Medulla oblongata (tissue), 1 donor: ENCODE data around the gene MAP2K4.
"Not testable (repeated sequence)": the region's sequence is repeated elsewhere in the genome, so short reads cannot be mapped to it uniquely, and the experiment has no call there.

Source experiments
- DNase-seq: peaks from one replicate; pipeline ENCODE4 v3.0.0-alpha.2; 2015; ENCODE audit errors: extremely low spot score

Gene MAP2K4

DNA sequence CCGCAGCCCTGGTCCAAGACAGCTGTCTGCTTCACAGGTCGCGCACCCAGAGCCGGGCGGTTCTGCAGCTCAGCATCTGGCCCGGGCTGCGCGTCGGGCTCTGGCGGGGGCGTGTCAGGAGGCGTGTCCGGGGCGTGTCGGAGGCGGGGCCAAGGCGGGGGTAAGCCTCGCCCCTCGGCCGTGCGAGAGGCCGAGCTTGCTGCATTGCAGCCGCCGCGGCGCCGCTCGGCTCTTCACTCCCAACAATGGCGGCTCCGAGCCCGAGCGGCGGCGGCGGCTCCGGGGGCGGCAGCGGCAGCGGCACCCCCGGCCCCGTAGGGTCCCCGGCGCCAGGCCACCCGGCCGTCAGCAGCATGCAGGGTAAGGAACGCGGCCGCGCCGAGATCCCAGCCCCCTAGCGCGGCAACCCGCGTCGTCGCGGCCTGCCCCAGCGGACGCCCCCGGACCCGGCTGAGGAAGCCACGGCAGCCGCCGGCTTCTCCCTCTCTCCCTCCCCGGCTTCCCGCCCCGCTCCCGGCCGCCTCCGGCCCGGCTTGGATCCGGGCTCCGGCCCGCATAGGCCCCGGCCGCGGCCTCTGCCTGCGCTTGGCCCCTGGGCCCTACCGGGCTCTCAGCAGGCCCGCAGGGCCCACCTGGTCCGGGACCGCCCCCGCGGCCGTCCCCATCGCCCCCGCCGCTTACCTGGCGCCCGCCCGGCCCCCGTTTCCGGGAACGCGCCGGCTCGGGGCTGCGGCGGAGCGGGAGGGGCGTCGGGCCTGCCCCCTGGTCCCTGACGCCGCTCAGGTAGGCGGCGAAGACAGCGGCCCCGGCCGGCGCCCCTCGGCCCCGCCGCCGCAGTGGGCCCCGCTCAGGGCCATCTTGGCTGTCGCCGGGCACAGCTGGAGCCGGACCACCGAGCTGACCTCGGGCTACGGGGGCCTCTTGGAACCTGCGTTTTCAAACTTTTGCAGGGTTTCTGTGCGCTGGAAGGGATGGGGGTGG lies at the start of gene MAP2K4:
Gene MAP2K4 (plus strand): TSS at position 236 of the 981 bp plus-strand sequence. CDS start 10 bp downstream, at position 246.
- peak; percentile 93 for DNase-seq

DNA sequence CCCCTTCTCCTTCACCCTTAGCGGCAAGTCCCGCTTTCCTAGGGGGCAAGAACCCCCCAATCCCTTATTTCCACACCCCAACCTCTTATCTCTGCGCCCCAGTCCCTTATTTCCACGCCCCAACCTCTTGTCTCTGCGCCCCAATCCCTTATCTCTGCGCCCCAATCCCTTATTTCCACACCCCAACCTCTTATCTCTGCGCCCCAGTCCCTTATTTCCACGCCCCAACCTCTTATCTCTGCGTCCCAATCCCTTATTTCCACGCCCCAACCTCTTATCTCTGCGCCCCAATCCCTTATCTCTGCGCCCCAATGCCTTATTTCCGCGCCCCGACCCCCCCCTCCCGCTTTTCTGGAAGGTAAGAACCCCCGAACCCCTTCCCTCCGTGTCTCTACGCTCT lies 47.9 kb upstream of the MAP2K4 start:
- DNase-seq, result not testable (repeated sequence)

DNA sequence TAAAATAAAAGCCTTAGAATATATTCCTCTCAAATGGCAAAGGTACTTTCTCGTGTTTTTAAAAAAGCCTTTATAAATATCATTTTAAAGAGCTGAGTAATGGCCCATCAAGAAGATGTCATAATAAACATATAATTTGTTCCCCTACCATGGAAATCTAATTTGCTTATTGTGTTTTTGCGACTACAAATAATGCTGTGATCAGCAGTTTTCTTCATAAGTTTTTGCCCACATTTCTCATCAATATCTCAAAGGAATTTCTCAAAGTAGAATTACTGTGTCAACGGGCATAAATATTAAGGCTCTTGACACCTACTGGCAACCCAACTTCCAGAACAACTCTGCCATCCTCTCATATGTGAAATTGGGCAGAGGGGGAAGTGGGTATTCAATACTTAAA lies 40.9 kb upstream of the MAP2K4 start:
- no peak for DNase-seq

DNA sequence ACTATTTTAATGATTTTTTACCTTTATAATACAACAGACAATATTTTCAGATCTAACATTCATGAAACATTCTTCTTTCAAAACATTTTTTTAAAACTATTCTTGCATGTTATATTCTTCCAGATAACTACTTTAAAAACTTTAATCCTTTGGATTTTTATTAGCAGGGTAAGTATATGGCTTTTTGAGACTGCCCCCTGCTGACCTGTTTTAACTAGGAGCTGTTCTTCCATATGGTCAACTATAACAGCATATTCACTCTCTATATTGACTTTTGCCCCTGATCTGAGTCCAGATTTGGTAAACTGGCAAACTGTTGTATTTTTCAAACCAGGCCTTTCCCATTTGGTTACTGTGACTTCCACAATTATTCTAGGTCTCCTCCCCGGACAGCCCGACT lies 39.9 kb upstream of the MAP2K4 start:
- no peak for DNase-seq

DNA sequence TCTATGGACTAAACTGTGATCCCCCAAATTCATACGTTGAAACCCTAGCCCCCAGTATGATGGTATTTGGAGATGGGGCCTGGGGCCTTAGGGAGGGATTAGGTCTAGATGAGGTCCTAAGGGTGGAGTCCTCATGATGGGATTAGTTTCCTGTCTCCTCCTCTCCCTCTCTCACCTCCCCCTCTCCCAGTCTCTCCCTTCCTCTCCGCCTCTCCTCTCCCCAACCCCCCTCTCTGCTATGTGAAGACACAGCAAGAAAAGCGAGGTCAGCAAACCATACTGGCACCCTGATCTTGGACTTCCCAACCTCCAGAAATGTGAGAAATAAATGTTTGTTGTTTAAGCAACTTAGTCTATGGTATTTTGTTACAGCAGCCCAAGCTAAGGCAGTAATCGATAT lies 38.8 kb upstream of the MAP2K4 start:
- no peak for DNase-seq

DNA sequence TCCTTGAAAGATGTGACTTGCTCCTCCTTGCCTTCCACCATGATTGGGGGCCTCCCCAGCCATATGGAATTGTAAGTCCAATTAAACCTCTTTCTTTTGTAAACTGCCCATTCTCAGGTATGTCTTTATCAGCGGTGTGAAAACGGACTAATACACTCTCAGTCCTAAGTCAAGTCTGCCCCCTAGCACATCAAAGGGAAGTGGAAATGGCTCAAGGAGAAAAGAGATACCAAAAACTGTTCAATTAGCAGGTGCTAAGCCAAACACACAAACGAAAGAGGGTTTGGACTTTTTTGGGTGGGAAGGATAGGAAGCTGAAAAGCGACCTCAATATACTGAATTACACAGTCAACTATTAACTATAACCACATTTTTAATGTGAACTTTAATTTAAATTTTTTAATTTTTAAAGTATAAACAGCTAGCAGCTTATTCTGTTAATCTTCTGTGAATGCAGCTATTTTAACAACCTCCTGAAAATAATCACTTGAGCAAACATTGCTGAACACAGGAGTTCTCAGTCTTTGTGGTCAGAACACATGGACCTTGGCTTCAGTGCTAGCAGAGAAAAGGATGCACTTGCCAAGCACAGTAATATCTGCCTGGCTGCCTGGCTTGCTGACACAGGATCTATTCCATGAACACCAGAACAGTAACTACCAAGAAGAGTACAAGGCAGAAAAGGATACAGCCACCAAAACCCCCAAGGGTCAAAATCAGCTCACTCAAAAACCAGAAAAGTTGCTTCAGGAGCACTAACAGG lies 34.3 kb upstream of the MAP2K4 start:
- peak; percentile 31 for DNase-seq

DNA sequence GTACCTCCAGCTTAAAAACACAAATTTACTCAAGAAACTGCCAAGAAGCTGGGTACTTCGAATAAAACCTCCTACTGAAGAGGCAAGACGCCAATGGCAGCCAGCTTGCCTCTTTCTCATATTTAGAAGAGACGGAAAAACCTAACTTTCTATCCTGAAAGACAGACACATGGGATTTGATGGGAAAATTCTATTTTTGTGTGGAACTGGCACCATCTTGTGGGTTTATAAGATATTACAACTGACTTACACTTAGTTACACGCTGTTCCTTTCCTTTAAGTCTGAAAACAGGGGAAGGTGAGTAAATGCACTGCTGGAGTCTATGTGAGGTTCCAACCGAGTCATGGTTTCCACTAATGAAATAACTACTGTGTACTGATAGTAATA lies 33.7 kb upstream of the MAP2K4 start:
- peak; percentile 70 for DNase-seq

DNA sequence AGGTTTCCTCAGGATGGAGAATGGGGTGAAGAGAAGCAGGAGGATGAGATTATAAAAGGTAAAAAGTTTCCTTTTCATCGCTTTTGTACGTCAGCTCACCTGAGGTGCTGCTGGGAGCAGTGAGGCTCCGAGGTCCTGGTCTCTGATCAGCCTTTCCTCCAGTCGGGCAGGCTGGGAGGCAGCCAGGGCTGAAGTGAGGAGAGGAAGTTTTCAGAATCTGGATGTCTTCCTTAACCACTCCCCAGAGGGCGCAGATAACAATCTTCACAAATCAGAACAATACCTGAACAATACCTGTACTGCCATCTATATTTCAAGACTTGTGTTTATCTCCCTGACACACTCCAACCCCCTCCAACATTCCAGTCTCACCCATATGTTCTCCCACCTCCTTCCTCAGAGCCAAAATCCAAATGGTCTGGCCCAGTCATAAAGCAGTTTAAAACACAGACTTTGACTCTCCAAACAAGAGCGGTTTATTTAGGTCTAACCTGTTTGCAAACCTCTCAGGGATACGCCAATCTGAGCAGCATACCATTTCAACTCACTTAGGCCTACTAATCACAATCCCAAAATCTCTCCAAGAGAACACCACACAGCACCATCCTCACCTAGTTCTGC lies 30.2 kb upstream of the MAP2K4 start:
- DNase-seq, result no peak

DNA sequence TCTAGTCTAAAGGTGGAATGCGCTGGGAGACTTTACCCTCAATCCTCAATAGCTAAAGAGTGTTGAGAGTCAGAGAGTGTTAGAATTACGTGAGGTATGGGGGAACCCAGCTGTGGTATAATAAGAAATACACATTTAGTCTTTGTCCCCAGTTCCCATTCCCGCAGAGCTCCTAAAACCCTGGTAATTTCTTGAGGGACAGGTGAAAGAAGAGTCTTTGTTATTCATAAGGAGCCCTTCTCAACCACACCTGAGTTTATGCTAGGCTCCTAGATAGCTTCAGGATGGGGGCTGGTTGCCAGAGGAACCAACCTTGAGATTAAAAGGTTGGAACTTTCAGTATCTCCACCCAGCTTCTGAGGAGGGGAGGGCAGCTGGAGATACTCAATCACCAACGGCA lies 29.2 kb upstream of the MAP2K4 start:
- DNase-seq, result no peak

DNA sequence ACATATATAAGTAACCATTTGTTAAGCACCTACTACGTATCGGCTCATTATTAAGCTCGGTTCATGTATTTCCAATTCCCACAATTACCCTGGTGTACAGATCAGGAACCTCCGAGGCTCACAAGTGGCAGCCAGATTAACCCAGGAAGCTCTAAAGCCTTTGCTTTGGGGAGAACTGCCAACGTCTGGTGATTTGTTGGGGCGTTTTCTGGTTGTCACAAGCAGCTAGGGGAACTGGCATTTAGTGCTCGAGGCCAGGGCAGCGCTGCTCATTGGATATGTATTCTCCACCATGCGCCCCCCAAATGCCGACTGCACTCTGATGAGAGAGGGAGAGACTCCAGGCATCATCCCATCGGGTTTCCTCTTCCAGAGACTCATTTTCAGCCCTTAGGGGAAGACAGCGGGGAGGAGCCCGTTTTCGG lies 23.9 kb upstream of the MAP2K4 start:
- peak; percentile 70 for DNase-seq

DNA sequence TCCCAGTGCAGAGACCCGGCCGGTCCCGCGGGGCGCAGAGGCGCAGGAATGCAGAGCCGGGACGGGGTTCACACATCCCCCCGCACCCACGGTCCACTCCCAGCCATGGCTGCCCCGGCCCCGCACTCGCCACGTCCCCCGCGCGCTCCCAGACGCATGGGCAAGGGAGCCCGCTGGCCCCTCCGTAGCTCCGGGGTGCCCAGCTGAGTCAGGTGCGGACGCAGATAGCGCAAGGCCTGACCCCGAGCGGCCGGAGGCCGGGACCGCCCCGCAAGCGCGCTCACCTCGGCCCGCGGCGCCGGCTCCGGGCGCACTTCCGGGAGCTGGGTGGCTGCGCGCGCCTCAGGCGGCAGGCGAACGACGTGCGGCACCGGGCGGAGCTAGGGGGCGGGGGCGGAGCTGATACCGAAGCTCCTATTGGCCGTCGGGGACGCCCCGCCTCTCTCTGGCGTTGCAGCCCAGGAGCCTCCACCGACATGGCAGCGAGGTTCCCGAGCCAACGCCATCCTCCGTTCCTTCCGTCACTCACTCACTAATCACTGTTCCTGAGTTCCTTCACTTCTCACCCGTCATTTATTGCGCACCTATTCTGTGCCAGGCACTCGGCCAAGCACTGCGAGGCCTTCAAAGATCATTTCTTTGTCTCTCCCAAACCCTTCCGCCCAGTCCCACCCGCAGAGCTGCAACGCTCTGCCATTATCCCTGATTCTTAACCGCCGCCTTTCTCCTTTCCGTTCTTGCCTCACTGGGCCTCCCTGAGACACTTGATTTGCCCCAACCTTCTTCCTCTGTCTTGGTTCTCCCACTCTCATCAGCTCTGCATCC lies 23.3 kb upstream of the MAP2K4 start, which contains the start of gene ZNF18:
Gene ZNF18 (minus strand): TSS at position 329 of the 825 bp plus-strand sequence. CDS start 4,646 bp downstream, outside the sequence.
- DNase-seq, result peak; percentile 95

DNA sequence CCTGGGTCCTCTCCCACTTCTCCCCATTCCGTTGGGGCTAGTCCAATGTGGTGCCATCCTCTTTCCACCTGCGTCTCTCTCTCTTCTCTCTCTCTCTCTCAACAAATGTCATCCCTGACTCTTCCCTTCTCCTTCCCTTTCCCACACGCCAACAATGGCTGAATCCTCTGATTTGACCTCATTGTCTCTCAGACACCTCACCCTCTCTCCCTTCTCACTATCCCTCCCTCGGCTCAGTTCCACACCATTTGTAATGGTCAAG lies 22.8 kb upstream of the MAP2K4 start:
- no peak for DNase-seq

DNA sequence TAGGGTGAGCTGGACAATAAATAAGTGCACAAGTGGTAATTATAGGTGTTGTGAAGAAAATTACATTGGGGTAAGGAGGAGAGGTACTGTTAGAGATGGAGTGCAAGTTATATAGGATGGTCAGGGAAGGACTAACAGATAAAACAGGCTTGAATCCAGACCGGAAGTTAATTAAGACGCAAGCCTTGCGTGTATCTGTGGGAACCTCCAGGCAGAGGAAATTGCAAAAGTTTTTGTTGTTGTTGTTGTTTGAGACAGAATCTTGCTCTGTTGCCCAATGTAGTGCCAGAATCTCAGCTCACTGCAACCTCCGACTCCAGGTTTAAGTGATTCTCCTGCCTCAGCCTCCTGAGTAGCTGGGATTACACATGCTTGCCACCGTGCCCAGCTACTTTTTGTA lies 21.0 kb upstream of the MAP2K4 start:
- DNase-seq, result no peak

DNA sequence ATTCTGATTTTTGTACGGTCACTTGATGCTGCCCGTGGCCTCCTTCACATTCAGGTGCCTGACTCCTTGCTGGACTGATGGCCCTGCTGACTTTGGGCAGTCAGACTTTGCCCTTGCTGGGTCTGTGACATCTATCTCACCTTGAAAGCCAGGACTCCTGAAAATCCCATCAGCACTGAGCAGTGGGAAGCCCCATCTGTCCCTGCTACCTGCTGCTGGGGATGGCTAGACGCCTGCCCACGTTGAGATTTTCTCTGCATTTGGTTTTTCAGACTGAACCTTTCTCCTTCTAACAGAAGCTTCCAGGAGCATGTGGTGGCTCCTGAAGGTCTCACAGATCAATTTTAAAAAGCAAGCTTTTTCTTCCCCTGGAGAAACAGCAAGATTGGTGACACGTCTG lies 13.2 kb upstream of the MAP2K4 start:
- no peak for DNase-seq

DNA sequence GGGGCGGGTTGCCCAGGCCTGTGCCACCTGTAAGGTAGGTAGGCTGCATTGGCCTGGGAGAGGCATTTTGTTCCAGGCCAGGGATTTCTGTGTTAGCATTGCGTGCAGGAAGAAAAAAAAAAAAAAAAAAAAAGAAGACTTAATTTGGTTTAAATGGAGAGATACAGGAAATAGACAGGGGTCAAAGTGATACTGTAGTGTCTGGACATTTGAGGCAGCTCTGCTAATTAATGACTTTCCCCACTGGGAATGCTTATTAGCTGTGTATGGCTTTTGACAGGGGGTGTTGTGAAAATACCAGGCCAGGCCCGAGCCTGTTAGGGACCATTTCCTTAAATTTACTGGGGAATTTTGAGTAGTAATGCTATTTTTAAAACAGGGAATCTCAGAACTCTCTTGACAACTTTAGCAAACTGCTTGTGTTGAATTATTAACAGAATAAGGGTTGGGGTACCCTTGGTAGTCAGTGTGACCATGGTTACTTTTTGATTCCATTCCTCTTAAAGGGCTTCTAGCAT lies 1.0 kb downstream of the MAP2K4 start:
- no peak for DNase-seq

DNA sequence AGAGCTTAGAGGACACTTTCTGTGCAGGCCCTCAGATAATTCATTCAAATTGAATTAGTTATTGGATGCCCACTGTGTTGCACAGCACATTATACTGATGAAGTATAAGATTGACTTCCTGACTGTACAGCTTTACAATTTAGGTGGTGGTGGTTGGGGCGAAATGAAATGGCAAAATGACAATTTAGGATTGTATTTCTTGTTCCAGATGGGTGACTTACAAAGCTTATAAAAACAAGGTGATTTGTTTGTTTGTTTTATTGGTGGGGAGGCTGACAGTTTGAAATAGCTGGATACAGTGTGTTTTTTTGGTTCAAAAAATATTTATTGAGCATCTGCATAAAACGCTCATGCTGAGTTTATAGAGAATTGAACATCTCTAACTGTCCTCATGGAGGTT lies 1.6 kb downstream of the MAP2K4 start:
- DNase-seq, result no peak

DNA sequence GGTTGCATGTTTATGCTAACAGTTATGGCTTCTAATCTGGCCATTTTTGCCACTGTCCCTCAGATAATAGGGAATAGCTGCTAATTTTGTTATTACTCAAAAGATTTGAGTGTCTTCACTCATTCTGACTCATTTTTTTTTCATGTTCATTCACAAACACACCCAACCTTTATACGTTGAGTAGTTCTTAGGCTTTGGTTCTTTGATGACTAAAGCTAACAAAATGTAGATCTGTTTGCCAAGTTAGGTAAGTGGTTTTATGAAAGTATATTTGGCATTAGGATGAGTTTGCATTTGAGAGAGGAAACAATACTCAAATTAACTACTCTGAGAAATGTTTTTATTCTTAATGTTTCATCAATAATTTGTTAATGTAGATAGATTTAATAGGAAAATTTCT lies 3.6 kb downstream of the MAP2K4 start:
- no peak for DNase-seq

DNA sequence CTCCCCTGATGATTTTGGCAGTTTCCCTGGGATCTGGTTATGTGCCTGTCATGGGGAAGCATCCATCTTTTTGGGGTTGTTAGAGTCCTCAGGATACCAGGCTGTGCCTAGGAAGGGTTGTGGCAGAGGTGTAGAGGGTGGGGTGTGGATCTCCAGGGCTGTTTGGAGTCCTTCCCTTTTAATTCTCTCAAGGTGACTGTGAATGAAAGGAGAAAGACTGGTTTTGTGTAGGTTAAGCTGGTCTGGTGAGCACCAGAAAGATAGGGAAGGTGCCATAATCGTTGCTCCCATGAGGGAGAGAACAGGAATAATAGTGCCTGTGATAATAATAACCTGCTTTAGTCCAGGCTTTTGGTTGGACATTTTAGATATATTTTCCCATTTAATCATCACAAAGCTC lies 7.0 kb downstream of the MAP2K4 start:
- DNase-seq, result no peak

DNA sequence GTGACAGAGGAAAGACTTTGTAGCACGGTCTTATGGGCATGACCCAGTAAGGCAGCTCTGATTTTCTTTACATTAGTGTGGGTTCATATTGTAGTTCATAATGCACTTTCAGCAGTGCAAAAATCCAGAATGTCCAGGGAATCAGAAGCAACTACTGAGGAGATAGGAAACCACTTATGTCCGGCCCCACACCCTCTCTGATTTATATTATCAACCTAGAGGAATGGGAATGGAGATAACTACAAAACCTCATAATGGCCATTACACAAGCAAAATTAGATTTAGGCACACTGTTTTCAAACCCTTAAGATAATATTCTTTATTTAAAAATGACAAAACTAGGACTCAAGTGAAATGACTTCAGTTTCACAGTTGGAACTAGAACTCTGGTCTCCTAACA lies 7.9 kb downstream of the MAP2K4 start:
- no peak for DNase-seq

DNA sequence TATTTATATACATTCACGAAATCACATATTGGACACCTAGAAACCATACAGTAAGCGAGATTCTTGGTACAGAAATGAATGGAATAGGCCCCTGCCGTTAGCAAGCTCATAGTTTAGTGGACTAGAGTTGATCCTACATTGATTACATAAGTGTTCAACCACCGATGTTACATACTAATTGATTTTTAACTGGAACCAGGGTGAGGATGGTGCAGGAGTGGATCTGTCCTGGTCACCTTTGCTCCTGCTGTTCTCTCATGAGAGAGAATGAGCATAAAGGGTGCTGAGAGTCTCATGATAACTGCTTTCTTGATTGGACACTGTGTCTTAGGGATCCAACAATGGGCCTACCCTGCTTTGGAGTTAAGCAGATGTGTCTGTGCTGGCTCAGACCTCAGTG lies 13.9 kb downstream of the MAP2K4 start:
- DNase-seq, result no peak

DNA sequence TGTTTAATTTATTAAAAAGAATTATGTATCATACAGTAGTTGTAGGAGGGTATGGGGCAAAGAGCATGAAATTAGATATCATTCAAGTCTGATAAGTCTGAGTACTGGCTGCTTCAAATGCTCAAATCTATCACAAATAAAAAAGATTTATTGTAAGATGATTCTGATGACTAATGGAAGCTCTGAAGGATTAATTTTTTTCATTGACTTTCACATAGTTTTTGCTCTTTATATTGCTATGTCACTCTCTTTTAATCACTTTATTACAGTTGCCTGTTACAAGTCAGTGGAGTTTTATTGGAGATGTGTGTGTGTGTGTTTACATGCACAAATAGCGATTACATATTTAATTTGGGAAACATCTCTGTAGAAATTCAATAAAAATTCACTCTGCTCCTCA lies 15.0 kb downstream of the MAP2K4 start:
- no peak for DNase-seq
